HG03103 (cell line): Measurements from ENCODE around the gene SLC11A2.
"Not testable (repeated sequence)": the region's sequence is repeated elsewhere in the genome, so short reads cannot be mapped to it uniquely, and the experiment has no call there.

ENCODE experiments used
- ATAC-seq: cut with Tn5 transposase; IDR thresholded peaks from one replicate; pipeline ENCODE4 v1.9.1; 2021; ENCODE audit warnings: low read depth; ENCODE audit not compliant: unreplicated experiment

Gene SLC11A2

GRCh38 chr12:50951112-50951511 lies 75.1 kb downstream of the SLC11A2 start:
- ATAC-seq: no peak

- no peak for ATAC-seq
These were observed 76.3 kb downstream of the SLC11A2 start for GRCh38 chr12:50949801-50950302.

GRCh38 chr12:50948798-50949197 lies 77.4 kb downstream of the SLC11A2 start:
- no peak for ATAC-seq

GRCh38 chr12:50947933-50948626 lies 78.1 kb downstream of the SLC11A2 start:
- no peak for ATAC-seq

GRCh38 chr12:50937653-50938052 lies 88.5 kb downstream of the SLC11A2 start:
- ATAC-seq: no peak

GRCh38 chr12:50936821-50937530 lies 89.2 kb downstream of the SLC11A2 start:
- no peak for ATAC-seq

GRCh38 chr12:50934981-50935807 lies 91.0 kb downstream of the SLC11A2 start:
- no peak for ATAC-seq

GRCh38 chr12:50934371-50934851 lies 91.8 kb downstream of the SLC11A2 start:
- ATAC-seq: no peak

- ATAC-seq: no peak
These were observed 92.6 kb downstream of the SLC11A2 start for GRCh38 chr12:50933459-50934124.

GRCh38 chr12:50932787-50933280 lies 93.3 kb downstream of the SLC11A2 start:
- no peak for ATAC-seq

- not testable (repeated sequence) for ATAC-seq
These were observed 95.7 kb downstream of the SLC11A2 start for GRCh38 chr12:50930477-50930876.

- no peak for ATAC-seq
These were observed 96.4 kb downstream of the SLC11A2 start for GRCh38 chr12:50929831-50930230.
